HG03159 (cell line): Measurements from ENCODE around the gene ROBO1.

Experiments used
- ATAC-seq: cut with Tn5 transposase; IDR thresholded peaks from one replicate; pipeline ENCODE4 v1.9.1; 2021; ENCODE audit warnings: mild to moderate bottlenecking, moderate library complexity; ENCODE audit not compliant: unreplicated experiment

ROBO1 gene

DNA sequence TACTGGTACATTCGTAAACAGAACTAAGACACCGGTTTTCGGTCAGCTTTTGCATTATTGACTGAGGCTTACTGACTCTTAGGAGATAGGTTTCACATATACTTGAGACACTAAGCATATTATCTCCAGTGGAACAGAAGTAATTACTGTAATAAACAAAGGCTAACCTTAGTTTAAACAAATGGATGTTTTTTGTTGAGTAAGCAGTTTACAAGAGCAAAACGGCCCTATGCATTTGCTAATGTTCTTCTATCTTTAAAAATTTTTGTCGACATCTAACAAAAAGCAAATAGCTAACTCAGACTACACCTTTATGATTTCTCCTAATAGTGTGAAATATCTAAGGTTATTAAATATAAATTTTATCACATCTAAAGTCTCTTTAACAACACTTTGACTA lies 664.5 kb downstream of the ROBO1 start:
- no peak for ATAC-seq

GRCh38 chr3:79097964-79098660 lies 669.7 kb downstream of the ROBO1 start:
- ATAC-seq: no peak

DNA sequence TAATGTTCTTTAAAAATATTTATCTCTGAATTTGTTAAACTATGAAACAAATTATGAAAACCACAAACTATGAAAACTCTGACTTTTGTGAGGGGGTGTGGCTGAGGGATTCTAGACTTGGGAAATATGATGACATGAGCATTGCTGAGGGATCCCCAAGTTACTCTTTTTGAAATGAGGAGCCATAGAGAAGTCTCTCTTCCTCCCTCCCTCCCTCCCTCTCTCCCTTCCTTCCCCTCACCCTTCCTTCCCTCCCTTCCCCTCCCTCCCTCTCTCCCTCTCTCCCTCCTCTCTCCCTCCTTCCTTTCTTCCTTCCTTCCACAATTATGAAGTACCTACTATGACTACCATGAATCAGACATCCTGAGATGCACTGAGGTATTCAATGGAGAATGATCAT lies 673.1 kb downstream of the ROBO1 start:
- ATAC-seq: no peak

- ATAC-seq: peak; percentile 96
Observed at GRCh38 chr3:79086514-79086913, 681.3 kb downstream of the ROBO1 start.

- ATAC-seq: no peak
Observed at GRCh38 chr3:79085171-79085570, 682.6 kb downstream of the ROBO1 start.

DNA sequence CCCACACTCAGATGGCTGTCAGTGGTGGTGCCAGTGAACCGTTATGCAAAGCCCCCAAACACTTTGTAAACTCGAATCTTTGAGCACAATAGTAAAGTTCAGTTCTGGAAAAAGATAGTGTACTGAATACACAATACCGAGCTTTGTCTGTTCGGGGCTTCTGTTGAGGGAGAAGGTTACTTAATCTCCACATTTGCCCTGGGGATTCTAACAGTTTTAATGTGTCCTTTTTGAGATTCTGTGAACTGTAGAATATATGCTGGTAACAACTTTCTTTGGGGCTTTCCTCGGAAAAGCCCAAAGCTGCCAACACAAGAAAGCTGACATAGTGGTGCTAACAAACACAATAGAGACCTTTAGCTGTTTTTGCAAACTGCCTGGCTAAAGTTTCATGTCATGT lies 686.5 kb downstream of the ROBO1 start:
- no peak for ATAC-seq

GRCh38 chr3:79074558-79074957 lies 693.2 kb downstream of the ROBO1 start:
- no peak for ATAC-seq

GRCh38 chr3:79067734-79068133 lies 700.1 kb downstream of the ROBO1 start:
- no peak for ATAC-seq

DNA sequence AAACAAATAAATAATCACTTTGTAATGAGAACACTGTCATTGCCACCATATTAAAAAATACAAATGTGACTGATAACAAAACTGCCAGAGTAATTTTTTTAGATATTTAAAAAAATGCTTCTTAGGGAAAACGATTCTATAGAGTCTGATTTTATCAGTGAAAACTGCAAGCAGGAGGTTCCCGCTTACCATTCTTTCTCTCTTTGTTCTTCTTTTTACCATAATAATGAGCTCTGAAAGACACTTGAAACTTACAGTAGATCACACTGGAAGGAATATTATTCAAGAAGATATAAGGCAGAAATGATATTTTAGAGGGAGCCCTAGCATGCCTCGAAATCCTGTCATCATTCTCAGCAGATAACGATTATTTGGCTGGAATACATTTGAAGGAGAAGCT lies 701.3 kb downstream of the ROBO1 start:
- no peak for ATAC-seq

GRCh38 chr3:79063624-79064023 lies 704.2 kb downstream of the ROBO1 start:
- ATAC-seq: no peak

DNA sequence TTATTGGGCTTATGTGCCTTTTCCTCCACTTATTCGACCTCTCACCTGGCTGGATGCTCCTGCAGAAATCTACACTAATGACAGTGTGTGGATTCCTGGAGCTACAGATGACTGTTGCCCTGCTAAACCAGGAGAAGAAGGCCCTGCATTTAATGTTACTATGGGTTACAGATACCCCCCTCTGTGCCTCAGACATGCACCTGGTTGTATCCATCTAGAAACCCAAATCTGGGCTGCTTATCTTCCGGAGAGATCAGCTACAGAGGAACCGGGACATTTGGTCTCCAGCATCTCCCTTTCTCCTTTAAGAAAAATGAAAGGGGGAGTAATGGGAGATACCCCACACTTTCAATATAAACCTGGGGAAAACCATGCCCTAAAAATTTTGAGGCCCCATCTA lies 710.0 kb downstream of the ROBO1 start:
- ATAC-seq: no peak

- ATAC-seq: no peak
Observed at GRCh38 chr3:79056498-79056897, 711.3 kb downstream of the ROBO1 start.

- ATAC-seq: no peak
Observed at GRCh38 chr3:79052054-79052681, 715.6 kb downstream of the ROBO1 start.

DNA sequence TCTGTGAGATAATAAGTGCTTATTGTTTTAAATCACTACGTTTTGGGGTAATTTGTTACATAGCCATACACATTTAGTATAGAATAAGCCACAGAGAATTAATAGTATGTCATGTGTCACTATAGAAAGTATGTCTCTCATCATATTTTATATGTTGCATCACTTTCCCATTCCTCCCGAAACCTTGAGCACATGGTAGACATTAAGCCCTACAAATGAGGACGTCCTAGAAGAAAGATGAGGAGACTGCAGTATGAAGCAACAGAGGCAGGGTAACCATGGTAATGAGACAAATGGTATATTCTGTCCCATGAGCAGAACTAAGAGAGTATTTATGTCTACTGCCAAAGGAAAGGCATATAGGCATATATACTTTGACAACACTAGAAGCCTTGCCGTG lies 720.2 kb downstream of the ROBO1 start:
- ATAC-seq: no peak

- ATAC-seq: no peak
Observed at GRCh38 chr3:79041621-79042020, 726.2 kb downstream of the ROBO1 start.

GRCh38 chr3:79040701-79041100 lies 727.1 kb downstream of the ROBO1 start:
- no peak for ATAC-seq

DNA sequence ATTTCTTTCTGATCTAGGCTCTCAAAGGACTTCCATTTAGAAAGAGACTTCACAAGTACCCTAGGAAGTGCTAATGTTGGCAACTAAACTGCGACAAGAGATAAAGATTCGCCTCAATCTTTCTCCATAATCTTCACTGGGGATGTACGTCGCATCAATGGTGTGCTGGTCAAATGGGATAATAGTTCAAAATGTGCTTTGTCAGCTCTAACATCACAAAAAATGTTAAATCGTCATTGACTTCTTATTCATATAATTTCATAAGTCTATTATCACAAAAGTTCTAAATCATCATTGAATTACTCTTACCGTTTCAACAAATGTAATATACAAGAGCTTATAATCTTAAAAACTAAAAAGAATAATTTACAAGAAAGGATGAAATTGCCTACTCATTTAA lies 727.7 kb downstream of the ROBO1 start:
- ATAC-seq: no peak

GRCh38 chr3:79039192-79039591 lies 728.6 kb downstream of the ROBO1 start:
- no peak for ATAC-seq

DNA sequence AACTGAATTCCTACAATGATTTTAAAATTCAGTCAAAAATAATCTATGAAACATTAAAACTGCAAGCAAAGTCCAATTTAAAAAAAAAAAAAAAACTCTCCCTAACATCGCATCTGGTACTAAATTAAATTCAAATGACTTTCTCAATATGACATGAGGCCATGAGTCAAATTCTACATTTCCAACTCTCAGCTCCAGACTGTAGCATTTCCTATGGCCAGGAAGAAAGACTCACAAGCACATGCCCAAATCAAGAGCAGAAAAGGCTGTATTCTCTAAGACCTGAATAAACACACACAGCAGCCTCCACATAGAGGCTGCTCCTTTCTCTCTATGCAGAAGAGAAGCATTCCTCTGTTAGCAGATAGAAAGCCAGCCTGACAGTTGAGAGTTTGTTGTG lies 729.2 kb downstream of the ROBO1 start:
- ATAC-seq: no peak

DNA sequence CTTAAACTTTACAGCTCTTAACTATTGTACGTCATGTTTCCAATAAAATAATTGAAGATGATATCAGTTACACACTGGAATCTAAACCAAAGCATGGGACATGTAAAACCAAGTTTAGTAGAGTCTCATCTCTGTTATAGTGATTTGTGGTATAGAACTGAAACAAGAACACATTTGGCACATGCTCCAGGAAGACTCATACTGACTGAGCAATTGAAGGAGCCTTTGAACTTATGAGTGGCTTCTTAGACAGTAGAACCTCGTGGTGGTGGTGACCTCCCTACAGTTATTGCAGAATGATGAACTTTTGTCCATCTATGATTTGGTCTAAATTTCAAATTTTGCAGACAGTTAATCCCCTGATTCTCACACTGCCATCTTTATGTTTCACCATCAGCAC lies 729.7 kb downstream of the ROBO1 start:
- ATAC-seq: no peak

GRCh38 chr3:79032686-79033318 lies 735.0 kb downstream of the ROBO1 start:
- ATAC-seq: peak; percentile 81

GRCh38 chr3:79030157-79030556 lies 737.6 kb downstream of the ROBO1 start:
- ATAC-seq: no peak
